ENCODE data around the gene PRSS23. TPM values are rescaled to one million over a fixed set of nuclear protein-coding genes. Genes with fewer than 3 reads are reported as not detected.
A peak's percentile ranks its signal among the peaks of the same experiment; 100 is the strongest.
"Not testable (repeated sequence)": the region's sequence is repeated elsewhere in the genome, so short reads cannot be mapped to it uniquely, and the experiment has no call there.

The PRSS23 gene, protein sequence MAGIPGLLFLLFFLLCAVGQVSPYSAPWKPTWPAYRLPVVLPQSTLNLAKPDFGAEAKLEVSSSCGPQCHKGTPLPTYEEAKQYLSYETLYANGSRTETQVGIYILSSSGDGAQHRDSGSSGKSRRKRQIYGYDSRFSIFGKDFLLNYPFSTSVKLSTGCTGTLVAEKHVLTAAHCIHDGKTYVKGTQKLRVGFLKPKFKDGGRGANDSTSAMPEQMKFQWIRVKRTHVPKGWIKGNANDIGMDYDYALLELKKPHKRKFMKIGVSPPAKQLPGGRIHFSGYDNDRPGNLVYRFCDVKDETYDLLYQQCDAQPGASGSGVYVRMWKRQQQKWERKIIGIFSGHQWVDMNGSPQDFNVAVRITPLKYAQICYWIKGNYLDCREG
- total RNA-seq = 1 to 10 TPM in 1 of 2 donors, under 1 TPM in 1; 0.95 to 3.4 TPM

DNA sequence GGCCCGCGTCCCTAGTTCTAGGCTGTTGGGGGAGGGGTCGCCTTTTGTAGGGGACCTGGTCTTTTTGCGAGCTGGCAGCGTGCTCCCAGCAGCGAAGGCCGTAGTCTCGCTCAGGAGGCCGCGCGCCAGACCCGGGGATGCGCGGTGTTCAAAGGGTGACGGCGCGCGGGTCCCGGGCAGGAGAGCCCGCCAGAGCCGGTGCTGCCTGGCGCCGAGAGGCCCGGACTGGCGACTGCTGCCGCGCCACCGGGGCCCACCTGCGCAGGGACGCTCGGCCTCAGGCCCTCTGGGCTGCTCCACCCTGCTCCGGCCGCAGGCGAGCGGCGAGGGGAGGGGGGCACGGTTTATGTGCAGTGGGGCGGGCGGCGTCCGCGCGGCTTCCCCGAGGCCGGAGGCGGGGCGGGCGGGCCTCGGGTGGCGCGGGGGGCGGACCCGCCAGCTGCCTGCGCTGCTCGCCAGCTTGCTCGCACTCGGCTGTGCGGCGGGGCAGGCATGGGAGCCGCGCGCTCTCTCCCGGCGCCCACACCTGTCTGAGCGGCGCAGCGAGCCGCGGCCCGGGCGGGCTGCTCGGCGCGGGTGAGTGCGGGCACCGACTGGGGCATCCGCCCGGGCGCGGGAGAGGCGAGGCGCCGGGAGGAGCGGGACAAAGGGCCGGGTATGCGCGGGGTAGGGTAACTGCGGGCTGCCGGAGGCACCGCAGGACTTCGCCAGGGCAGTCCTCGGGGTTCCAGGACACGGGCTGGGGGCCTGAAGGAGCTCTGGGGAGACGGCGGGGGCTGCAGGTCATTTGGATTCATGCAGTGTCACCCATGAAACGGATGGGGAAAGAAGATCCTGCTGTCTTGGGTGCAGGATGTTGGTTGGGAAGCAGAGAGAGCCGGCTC, at the start of gene PRSS23:
PRSS23 (plus strand) TSS at position 467 of the 884 bp plus-strand sequence. CDS start 7,102 bp downstream, outside the sequence.
- DNase-seq (ENCODE audit: low spot score) (peak; percentile 74), ATAC-seq (peak; percentile 91 to 93)
- Mint-ChIP-seq H3K4me1 (ENCODE audit: low read depth in 2 of 2) (peaks cover 41% of the 10 kb centered on the region in 2 donors), H3K36me3 (no peaks in the 10 kb centered on the region), H3K27ac (peak within 1 kb of the TSS; percentile 53 to 82), H3K4me3 (peak within 1 kb of the TSS; percentile 89), H3K27me3 (peaks cover 0 to 2% of the 10 kb centered on the region in 2 donors), H3K9me3 (no peaks in the 10 kb centered on the region)

DNA sequence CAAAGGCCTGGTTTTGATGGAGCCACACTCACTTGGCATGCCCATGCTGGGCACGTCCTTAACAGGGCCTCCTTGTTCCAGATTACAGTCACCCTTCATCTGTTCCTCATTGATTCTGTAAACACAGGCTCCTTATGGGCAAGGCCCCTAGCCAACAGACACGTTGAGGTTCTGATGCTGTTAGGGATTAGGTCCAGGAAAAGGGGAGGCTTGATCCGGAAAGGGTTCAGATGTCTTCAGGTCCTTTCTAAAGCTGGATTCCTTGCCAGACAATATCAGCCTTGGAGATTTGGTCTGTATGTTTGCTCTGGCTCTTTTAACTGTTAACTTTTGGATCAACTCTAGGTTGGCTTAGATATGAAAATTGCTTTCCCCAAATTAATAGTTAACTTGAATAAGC, 46.9 kb upstream of the PRSS23 start:
- no peak overlapping the region for H3K4me3 Mint-ChIP-seq
- H3K4me1 Mint-ChIP-seq (ENCODE audit: low read depth in 2 of 2) = no peaks in the 10 kb centered on the region
- H3K27me3 Mint-ChIP-seq = peaks cover 0 to 7% of the 10 kb centered on the region in 2 donors
- ATAC-seq (no peak), DNase-seq (ENCODE audit: low spot score) (no peak)
- H3K36me3 Mint-ChIP-seq = no peaks in the 10 kb centered on the region
- no peak overlapping the region for H3K27ac Mint-ChIP-seq
- no peaks in the 10 kb centered on the region for H3K9me3 Mint-ChIP-seq

DNA sequence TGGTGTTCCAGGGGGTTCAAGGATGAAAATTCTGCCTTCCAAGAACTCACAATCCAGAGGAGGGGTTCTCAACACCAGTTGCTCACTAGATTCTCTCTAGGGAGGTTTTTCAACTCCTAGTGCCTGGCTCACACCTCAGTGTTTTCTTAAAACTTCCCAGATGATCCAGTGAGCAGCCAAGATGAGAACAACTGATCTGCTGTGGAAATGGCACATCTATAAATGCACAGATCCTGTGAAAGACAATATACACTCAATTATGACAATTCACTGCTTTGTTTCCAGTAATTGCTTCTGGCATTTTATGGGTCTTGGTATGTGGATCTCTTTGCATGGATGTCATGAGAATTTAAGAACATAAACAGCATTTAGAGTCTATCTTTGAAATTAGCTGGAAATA, 45.2 kb upstream of the PRSS23 start:
- Mint-ChIP-seq H3K36me3 (no peaks in the 10 kb centered on the region), H3K9me3 (no peaks in the 10 kb centered on the region), H3K4me1 (ENCODE audit: low read depth in 2 of 2) (no peaks in the 10 kb centered on the region), H3K27ac (no peak overlapping the region), H3K4me3 (no peak overlapping the region), H3K27me3 (peaks cover 0 to 3% of the 10 kb centered on the region in 2 donors)
- ATAC-seq = no peak
- DNase-seq (ENCODE audit: low spot score) = no peak

DNA sequence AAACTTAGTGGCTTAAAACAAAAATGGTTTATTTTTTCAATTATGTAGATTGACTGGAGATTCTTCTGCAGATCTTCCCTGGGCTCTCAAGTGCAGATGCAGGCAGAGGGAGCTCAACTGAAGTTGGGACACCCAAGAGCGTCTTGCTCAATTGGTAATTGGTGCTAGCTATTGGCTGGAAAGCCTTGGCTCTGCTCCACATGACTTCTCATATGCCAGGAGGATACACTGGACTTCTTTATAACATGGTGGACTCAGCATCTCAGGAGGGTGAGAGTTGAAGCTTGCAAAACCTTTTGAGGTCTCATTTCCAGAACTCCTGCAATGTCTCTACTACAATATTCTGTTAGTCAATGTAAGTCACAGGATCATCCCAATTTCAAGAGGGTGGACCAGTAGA, 42.2 kb upstream of the PRSS23 start:
- Mint-ChIP-seq H3K27me3 (peaks cover under 1 to 3% of the 10 kb centered on the region in 2 donors), H3K27ac (no peak overlapping the region), H3K4me1 (ENCODE audit: low read depth in 2 of 2) (no peaks in the 10 kb centered on the region), H3K36me3 (no peaks in the 10 kb centered on the region), H3K9me3 (no peaks in the 10 kb centered on the region), H3K4me3 (no peak overlapping the region)
- ATAC-seq (no peak), DNase-seq (ENCODE audit: low spot score) (no peak)

DNA sequence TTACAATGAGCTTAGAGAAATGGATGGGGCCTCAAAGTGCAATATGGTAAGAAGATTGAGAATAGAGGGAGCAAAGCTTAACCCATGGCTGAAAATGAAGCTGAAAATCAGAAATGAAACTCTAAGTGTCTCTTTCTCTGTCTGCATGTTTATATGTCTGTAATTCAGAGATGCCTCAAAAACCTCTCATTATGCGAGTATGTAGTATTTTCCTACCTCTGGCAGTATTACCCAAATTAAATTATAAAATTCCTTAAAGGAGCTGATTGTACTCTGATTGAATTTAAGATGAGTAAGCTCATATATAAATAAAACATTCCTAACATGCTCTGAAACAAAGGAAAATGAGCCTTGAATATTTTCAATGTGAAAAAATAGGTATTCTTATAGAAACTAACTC, 39.8 kb upstream of the PRSS23 start:
- Mint-ChIP-seq H3K27ac (no peak overlapping the region), H3K9me3 (no peaks in the 10 kb centered on the region), H3K36me3 (no peaks in the 10 kb centered on the region), H3K4me3 (no peak overlapping the region), H3K27me3 (peaks cover 5% of the 10 kb centered on the region in 2 donors), H3K4me1 (ENCODE audit: low read depth in 2 of 2) (no peaks in the 10 kb centered on the region)
- no peak for DNase-seq (ENCODE audit: low spot score)
- ATAC-seq = no peak

DNA sequence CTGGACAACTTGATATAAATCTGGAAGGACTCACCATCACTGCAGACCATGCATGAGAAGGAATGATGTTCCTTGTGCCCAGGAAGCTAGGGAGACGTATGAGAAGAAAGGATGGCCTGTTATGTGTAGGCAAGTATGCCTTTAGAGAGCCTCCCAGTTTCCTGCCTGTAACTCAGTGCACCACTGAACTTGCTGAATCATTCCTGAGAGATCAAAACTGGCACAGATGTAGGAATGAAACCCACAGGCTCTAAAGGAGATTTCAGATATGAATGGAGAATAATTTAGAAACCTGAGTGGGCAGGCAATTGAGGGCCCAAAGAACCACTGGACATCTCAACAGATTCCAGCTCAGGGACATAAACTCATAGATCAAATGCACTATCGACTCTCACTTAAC, 38.4 kb upstream of the PRSS23 start:
- ATAC-seq (no peak), DNase-seq (ENCODE audit: low spot score) (no peak)
- Mint-ChIP-seq H3K4me3 (no peak overlapping the region), H3K4me1 (ENCODE audit: low read depth in 2 of 2) (no peaks in the 10 kb centered on the region), H3K9me3 (no peaks in the 10 kb centered on the region), H3K27me3 (peaks cover 8 to 11% of the 10 kb centered on the region in 2 donors), H3K36me3 (no peaks in the 10 kb centered on the region), H3K27ac (no peak overlapping the region)

DNA sequence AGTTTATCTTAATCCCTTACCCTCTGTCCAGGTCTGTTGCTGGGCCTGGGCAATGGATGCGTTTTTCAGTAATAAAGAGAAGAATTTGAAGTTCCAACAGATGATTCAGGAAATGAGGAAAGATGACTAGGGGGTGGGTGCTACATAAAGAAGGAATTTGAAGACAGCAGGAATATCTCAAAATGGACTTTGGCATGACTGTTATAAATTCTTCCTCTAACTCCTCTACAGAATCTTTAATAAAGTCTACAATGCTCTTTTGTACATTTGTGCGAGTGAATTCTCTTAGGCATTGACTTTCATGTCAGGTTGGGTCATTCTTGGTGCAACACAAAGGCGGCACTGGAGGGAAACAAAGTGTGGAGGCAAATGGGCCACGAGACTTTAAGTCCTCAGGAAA, 35.1 kb upstream of the PRSS23 start:
- DNase-seq (ENCODE audit: low spot score) (no peak), ATAC-seq (no peak)
- peaks cover 8 to 17% of the 10 kb centered on the region in 2 donors for H3K27me3 Mint-ChIP-seq
- no peaks in the 10 kb centered on the region for H3K4me1 Mint-ChIP-seq (ENCODE audit: low read depth in 2 of 2)
- no peaks in the 10 kb centered on the region for H3K36me3 Mint-ChIP-seq
- no peaks in the 10 kb centered on the region for H3K9me3 Mint-ChIP-seq
- H3K4me3 Mint-ChIP-seq = no peak overlapping the region
- no peak overlapping the region for H3K27ac Mint-ChIP-seq

DNA sequence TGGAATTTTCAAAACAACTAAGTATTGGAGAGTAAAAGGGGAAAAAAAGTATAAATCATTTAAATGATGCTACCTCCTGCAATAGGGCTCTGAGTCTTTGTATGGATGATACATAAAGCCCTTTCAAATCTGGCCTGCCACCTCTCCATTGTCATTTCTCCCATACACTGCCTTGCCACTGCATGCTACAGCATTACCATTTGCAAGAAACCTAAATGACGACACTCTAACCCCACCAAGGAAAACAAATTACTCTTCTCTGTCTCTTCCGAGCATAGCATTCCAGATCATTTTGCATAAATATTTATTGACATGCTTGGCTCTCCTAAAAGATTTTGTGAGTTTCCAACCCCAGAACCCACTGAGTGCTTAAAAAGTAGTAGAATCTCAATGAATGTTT, 34.5 kb upstream of the PRSS23 start:
- H3K27ac Mint-ChIP-seq = no peak overlapping the region
- H3K27me3 Mint-ChIP-seq = peaks cover 8 to 17% of the 10 kb centered on the region in 2 donors
- H3K9me3 Mint-ChIP-seq = no peaks in the 10 kb centered on the region
- ATAC-seq = no peak
- H3K4me3 Mint-ChIP-seq = no peak overlapping the region
- no peaks in the 10 kb centered on the region for H3K4me1 Mint-ChIP-seq (ENCODE audit: low read depth in 2 of 2)
- DNase-seq (ENCODE audit: low spot score) = no peak
- H3K36me3 Mint-ChIP-seq = no peaks in the 10 kb centered on the region

DNA sequence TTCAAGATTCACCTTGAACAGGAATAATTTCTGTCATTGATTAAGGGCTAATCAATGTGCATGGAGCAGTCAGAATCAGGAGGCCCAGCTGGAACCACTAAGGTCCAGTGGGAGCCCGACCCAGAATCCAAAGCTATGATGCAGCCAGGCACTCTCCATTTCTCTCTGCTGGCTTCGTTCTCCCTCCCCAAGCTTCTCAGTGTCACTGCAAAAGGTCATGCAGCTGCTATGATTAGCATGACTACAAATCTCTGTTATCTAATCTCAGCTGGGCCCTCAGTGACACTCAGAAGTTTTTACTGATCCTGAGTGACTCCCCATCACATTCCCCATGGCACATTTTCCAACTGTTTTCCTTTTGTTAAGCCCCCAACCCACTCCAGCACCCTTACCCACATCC, 31.1 kb upstream of the PRSS23 start:
- no peak for ATAC-seq
- no peak overlapping the region for H3K4me3 Mint-ChIP-seq
- no peak for DNase-seq (ENCODE audit: low spot score)

DNA sequence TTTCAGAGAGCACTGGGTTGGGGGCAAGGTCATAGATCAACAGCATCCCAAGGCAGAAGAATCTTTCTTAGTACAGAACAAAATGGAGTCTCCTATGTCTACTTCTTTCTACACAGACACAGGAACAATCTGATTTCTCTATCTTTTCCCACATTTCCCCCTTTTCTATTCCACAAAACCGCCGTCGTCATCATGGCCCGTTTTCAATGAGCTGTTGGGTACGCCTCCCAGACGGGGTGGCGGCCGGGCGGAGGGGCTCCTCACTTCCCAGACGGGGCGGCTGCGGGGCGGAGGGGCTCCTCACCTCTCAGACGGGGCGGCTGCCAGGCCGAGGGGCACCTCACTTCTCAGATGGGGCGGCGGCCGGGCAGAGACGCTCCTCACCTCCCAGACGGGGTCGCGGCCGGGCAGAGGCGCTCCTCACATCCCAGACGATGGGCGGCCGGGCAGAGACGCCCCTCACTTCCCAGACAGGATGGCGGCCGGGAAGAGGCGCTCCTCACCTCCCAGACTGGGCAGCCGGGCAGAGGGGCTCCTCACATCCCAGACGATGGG, 29.8 kb upstream of the PRSS23 start:
- not testable (repeated sequence) for H3K4me3 Mint-ChIP-seq

More for the DNA sequence above, 31.1 kb upstream of the PRSS23 start:
- no peak overlapping the region for H3K27ac Mint-ChIP-seq
- no peaks in the 10 kb centered on the region for H3K9me3 Mint-ChIP-seq
- no peaks in the 10 kb centered on the region for H3K36me3 Mint-ChIP-seq
- H3K27me3 Mint-ChIP-seq = peaks cover 2 to 12% of the 10 kb centered on the region in 2 donors
- no peaks in the 10 kb centered on the region for H3K4me1 Mint-ChIP-seq (ENCODE audit: low read depth in 2 of 2)

DNA sequence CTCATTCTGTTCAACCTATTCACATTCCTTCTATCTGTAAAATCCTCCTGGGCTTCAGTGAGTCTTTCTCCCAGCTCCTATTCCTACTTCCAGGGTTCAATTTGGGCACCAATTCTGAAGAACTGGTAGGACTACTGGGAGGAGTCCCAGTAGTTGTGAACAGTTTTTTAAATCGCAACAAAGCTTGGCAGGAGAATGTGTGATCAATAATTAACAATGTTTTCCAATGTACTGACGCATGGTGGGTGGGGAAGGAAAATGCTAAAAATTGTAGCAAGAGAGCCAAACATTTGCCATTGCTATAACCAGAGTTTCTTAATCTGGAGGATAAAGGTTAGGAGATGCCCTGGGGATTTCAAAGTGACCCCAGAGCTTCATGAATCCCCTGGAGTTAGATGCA, 27.3 kb upstream of the PRSS23 start:
- Mint-ChIP-seq H3K36me3 (no peaks in the 10 kb centered on the region), H3K4me1 (ENCODE audit: low read depth in 2 of 2) (no peaks in the 10 kb centered on the region), H3K27me3 (peaks cover 7 to 19% of the 10 kb centered on the region in 2 donors), H3K4me3 (no peak overlapping the region), H3K27ac (no peak overlapping the region), H3K9me3 (no peaks in the 10 kb centered on the region)
- ATAC-seq = no peak
- DNase-seq (ENCODE audit: low spot score) = no peak

More for the DNA sequence above, 29.8 kb upstream of the PRSS23 start:
- DNase-seq (ENCODE audit: low spot score); H3K9me3 Mint-ChIP-seq; H3K36me3 Mint-ChIP-seq; ATAC-seq; H3K4me1 Mint-ChIP-seq (ENCODE audit: low read depth in 2 of 2); H3K27ac Mint-ChIP-seq: not testable (repeated sequence)
- H3K27me3 Mint-ChIP-seq = peaks cover 2 to 12% of the 10 kb centered on the region in 2 donors

DNA sequence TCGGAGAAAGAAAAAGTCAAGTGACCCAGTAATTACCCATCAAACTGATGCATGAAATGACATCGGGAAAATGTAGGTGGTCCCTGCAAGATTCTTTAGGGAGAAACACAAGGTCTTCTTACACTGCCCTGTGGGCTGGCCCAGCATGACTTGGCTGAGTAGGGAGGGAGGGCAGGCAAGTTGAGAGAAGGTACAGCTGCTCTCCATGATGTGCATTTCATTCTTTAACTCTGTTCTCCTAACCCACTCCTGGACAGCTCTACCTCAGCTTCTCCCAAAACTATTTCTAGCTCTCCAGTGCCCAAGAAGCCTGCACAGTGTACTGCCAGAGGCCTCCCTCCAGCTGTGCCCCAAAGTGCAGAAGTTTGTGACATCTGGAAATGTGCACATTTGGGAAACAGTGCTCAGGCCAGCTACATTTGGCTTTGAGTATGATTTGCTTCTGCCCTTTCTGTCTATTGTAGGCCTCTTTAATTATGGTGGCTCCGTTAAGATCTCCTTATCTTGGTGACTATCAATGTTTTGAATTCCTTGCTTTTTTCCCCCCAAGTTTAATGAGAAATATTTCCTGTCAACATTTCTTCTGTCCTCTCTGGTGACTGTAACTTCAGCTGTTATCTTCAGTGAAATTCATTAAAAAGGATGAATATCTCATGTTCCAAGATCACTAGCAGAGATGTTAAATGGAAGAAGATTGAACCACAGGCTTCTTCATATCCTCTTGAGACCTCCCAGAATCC, 26.7 kb upstream of the PRSS23 start:
- H3K9me3 Mint-ChIP-seq = no peaks in the 10 kb centered on the region

DNA sequence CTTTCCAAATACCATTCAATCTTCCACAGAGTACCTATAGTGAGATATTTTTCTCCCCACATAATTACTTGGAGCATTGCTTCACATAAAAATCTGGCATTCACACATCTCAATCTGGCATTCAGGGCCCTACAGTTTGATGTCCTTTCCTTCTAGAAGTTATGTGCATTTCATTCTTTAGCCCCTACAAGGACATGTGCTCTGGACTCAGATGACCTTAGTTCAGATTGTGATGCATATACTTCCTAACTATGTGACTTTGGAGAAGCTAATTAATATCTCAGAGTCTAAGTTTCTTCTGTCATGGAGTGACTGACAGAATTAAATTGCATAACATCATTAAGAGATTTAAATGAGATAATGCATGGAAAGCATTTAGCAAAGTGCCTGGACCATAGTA, 25.9 kb upstream of the PRSS23 start:
- H3K4me1 Mint-ChIP-seq (ENCODE audit: low read depth in 2 of 2) = no peaks in the 10 kb centered on the region

More for the DNA sequence above, 26.7 kb upstream of the PRSS23 start:
- H3K36me3 Mint-ChIP-seq = no peaks in the 10 kb centered on the region
- H3K27ac Mint-ChIP-seq = no peak overlapping the region
- no peak overlapping the region for H3K4me3 Mint-ChIP-seq
- peaks cover 8 to 16% of the 10 kb centered on the region in 2 donors for H3K27me3 Mint-ChIP-seq
- no peaks in the 10 kb centered on the region for H3K4me1 Mint-ChIP-seq (ENCODE audit: low read depth in 2 of 2)
- ATAC-seq = peak in 1 of 2 donors; percentile 48
- no peak for DNase-seq (ENCODE audit: low spot score)

More for the DNA sequence above, 25.9 kb upstream of the PRSS23 start:
- H3K36me3 Mint-ChIP-seq = no peaks in the 10 kb centered on the region
- no peaks in the 10 kb centered on the region for H3K9me3 Mint-ChIP-seq
- ATAC-seq = no peak
- peaks cover 10 to 16% of the 10 kb centered on the region in 2 donors for H3K27me3 Mint-ChIP-seq
- DNase-seq (ENCODE audit: low spot score) = no peak
- no peak overlapping the region for H3K4me3 Mint-ChIP-seq
- H3K27ac Mint-ChIP-seq = no peak overlapping the region
